NCI-H1105 treated with DMSO at 0.1 percent for 48 hours (cell line): ENCODE data around the gene SCYGR7.
"Not testable (repeated sequence)": the region's sequence is repeated elsewhere in the genome, so short reads cannot be mapped to it uniquely, and the experiment has no call there.

ENCODE experiments used
- DNase-seq: peaks from one replicate; lab custom pipeline; 2025; lab: John Stamatoyannopoulos, UW

The SCYGR7 gene, protein sequence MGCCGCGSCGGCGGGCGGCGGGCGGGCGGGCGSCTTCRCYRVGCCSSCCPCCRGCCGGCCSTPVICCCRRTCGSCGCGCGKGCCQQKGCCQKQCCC

DNA sequence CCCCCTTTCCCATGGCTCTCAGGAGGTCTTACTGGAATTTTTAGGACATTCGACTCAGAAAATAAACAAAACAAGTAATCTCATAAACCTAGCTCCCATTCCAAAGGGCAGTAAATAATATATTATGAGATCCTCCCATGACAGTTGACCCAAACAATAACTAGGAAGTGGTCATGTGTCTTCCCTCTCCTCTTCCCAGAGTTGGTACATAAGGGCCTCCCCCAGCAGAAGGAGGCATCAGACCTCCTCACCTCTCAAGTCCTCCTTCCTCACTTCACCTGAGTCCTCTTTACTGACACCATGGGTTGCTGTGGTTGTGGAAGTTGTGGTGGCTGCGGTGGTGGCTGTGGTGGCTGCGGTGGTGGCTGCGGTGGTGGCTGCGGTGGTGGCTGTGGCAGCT is at the start of gene SCYGR7:
SCYGR7 (plus strand) TSS at position 301 of the 400 bp plus-strand sequence; CDS start at position 301, 0 bp downstream.
- no peak for DNase-seq

- no peak for DNase-seq
Observed at GRCh38 chr2:227684258-227684657, 43.9 kb upstream of the SCYGR7 start.

DNA sequence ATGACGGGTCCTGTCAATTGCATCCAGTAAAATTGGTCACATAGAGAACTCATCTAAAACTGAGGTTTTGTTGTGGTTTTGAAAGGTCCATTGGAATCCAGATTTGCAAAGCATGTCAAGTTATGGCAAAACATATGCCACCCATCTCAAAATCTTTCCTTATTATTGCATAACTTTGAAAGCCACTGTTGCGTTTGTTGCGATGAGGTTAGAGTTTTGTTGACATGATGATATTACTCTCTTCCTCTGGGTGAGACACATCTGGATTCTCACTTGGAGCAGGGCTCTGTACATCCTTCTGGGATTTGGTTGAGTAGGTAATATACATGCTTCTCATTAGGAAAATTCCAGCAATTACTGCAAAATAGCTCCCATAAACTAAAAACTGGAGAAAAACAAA is 40.9 kb upstream of the SCYGR7 start:
- DNase-seq, result no peak

GRCh38 chr2:227696990-227697679 is 31.0 kb upstream of the SCYGR7 start:
- no peak for DNase-seq

DNA sequence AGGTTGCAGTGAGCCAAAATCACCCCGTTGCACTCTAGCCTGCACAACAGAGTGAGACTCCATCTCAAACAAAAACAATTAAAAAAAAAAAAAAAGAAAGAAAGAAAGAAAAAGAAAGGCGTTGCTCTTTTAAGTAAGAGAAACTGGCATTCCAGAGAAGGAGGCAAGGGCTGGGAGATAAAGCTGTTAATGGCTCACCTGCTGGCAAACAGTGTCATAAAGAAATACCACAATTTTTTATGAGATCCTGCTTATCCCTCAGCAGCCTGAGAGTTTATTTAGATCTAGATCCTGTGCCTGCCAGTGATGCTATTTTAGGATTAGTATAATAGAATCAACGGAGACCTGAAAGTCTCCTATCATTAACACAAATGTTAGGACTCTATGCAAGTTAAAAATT is 26.6 kb upstream of the SCYGR7 start:
- DNase-seq, result no peak

- no peak for DNase-seq
Observed at GRCh38 chr2:227703280-227703732, 24.8 kb upstream of the SCYGR7 start.

- DNase-seq, result no peak
Observed at GRCh38 chr2:227703961-227704360, 24.2 kb upstream of the SCYGR7 start.

DNA sequence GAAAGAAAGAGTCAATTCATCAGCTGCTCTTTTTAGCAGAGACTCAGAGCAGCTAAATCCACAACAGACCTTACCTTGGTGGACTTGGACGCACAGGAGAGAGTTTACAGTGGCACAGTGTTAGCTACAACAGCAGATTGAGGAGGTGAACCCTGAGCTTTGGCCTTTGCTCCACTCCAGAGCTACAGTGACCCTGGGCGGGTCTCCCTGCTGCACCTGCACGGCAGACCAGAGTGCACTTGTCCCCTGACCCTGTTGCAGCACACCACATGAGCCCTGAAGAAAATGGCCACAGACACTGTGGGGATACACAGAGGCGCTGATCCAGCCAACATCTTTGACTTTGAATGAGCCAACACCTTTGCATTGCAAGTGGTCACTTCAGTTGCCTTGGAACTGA is 21.3 kb upstream of the SCYGR7 start:
- DNase-seq, result no peak

DNA sequence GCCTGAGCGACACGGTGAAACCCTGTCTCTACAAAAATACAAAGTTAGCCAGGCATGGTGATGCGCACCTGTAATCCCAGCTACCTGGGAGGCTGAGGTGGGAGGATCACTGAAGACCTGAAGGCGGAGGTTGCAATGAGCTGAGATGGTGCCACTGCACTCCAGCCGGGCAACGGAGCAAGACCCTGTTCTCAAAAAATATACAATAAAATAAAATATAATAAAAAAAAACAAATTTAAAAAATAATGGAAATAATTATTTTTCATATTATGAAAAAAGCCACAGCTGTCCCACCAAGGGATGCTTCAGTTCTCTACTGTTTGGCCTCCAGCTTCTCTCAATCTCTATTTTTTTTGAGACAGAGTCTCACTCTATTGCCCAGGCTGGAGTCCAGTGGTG is 20.7 kb upstream of the SCYGR7 start:
- DNase-seq, result no peak

DNA sequence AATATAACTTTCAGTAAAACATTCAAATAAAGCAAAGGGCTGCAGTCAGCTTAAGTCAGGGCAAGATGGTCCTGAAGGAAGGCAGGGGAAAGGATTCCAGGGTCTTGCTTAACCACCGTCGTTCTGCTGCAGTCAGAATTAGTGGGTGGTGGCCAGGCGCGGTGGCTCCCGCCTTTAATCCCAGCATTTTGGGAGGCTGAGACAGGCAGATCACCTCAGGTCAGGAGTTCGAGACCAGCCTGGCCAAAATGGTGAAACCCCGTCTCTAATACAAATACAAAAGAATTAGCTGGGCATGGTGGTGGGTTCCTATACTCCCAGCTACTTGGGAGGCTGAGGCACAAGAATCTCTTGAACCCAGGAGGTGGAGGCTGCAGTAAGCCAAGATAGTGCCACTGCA is 17.1 kb upstream of the SCYGR7 start:
- no peak for DNase-seq

- DNase-seq, result no peak
Observed at GRCh38 chr2:227713291-227713690, 14.8 kb upstream of the SCYGR7 start.

GRCh38 chr2:227716501-227716900 is 11.6 kb upstream of the SCYGR7 start:
- DNase-seq, result no peak

GRCh38 chr2:227717687-227718567 is 10.2 kb upstream of the SCYGR7 start, which contains the start of gene SLC19A3:
Gene SLC19A3 (minus strand): TSS chr2:227718028. CDS start chr2:227702318, 15,710 bp downstream.
- DNase-seq, result peak; percentile 44

DNA sequence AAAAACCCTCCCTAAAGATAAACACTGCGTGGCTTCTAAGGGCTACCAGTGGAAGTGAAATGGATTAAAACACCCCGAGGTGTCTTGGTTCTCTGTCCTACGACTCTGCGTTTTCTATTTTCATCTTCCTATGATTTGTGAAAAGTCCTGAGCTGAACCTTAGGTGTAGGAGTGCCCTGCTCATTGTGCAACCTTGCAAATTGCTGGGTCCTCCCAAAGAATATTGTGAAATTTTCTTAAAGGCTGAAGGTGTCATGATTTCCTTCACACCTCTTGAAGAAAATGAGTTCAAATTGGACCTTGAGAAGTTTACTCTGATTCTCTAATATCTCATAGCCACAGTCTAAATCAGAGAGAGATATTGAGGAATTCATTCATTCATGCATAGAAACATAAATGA is 8.5 kb upstream of the SCYGR7 start:
- no peak for DNase-seq

- DNase-seq, result no peak
Observed at GRCh38 chr2:227720680-227721079, 7.5 kb upstream of the SCYGR7 start.

DNA sequence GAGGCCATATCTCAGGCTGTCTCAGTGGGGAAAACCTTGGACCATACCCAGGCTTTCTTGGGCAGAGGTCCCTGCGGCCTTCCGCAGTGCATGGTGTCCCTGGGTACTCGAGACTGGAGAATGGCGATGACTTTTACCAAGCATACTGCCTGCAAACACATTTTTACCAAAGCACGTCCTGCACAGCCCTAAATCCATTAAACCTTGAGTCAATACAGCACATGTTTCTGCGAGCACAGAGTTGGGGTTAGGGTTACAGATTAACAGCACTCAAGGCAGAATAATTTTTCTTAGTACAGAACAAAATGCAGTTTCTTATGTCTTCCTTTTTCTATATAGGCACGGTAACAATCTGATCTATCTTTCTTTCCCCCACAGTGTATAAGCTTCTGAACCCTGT is 5.3 kb upstream of the SCYGR7 start:
- DNase-seq, result not testable (repeated sequence)

- DNase-seq, result no peak
Observed at GRCh38 chr2:227724394-227725039, 3.6 kb upstream of the SCYGR7 start, which contains the start of gene SCYGR6. Gene SCYGR6 (minus strand): TSS chr2:227724757. CDS start chr2:227724757, 0 bp downstream.

GRCh38 chr2:227739351-227739750 is 11.2 kb downstream of the SCYGR7 start:
- DNase-seq, result no peak

DNA sequence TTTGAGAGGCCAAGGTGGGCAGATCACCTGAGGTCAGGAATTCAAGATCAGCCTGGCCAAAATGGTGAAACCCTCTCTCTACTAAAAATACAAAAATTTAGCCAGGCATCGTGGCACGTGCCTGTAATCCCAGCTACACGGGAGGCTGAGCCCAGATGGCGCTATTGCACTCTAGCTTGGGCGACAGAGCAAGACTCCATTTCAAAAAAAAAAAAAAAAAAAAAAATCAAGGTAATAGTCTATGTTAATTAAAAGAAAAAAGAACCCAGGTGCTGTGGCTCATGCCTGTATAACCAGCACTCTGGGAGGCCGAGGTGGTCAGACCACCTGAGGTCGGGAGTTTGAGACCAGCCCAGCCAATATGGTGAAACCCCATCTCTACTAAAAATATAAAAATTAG is 12.6 kb downstream of the SCYGR7 start:
- DNase-seq, result not testable (repeated sequence)

DNA sequence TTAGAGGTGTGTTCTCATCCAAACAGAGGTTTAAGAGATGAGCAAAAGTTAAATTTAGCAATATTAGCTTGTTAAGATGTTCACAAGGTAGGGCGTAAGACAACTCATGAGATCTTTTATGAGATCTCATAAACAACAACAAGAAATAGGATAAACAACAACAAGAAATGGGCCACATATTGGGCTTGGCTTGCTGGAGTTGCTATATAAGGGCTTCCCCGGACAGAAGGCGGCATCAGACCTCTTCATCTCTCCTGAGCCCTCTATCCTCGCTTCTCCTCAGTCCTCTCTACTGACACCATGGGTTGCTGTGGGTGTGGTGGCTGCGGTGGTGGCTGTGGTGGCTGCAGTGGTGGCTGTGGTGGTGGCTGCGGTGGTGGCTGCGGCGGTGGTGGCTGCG is 17.5 kb downstream of the SCYGR7 start, which contains the start of gene SCYGR8:
SCYGR8 (plus strand) TSS at position 301 of the 400 bp plus-strand sequence; CDS start at position 301, 0 bp downstream.
- no peak for DNase-seq

DNA sequence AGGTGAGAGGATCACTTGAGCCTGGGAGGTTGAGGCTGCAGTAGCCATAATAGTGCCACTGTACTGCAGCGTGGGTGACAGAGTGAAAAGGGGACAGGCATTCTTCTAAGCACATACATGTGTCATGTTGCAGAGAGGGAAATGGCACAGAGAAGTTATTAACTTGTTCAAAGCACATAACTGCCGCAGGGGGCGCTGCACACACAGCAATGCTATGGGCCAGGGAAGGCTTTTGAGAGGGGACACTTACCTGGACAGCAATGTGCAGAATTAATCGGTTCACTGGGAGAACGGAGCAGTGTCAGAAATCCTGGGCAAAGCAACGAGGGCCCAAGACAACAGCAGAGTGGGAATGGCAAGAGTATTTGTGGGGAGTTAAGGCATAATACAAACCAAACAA is 19.9 kb downstream of the SCYGR7 start:
- no peak for DNase-seq

- not testable (repeated sequence) for DNase-seq
Observed at GRCh38 chr2:227756261-227756660, 28.1 kb downstream of the SCYGR7 start.
